ENCODE results near the gene SENP5.

DNA sequence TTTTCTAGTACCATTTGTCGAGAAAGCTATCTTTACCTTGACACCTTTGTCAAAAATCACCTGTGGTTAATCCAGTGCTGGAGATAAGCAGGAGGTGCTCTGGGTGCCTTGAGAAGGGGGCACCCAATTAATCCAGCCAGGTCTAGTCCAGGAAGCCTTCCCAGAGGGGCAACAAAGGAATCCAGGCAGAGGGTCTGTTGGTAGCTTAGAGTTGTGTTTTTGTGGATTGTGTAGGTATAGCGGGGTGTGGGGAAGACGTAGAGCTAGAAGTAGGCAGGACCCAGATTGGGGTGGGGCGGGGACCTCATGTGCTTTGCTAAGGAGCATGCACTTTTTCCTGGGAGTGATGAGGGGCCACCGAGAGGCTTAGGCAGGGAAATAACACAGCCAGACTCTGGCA lies 106.9 kb downstream of the SENP5 start:
- TF ChIP-seq, protein P1, sequence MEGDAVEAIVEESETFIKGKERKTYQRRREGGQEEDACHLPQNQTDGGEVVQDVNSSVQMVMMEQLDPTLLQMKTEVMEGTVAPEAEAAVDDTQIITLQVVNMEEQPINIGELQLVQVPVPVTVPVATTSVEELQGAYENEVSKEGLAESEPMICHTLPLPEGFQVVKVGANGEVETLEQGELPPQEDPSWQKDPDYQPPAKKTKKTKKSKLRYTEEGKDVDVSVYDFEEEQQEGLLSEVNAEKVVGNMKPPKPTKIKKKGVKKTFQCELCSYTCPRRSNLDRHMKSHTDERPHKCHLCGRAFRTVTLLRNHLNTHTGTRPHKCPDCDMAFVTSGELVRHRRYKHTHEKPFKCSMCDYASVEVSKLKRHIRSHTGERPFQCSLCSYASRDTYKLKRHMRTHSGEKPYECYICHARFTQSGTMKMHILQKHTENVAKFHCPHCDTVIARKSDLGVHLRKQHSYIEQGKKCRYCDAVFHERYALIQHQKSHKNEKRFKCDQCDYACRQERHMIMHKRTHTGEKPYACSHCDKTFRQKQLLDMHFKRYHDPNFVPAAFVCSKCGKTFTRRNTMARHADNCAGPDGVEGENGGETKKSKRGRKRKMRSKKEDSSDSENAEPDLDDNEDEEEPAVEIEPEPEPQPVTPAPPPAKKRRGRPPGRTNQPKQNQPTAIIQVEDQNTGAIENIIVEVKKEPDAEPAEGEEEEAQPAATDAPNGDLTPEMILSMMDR (IDR thresholded peaks at IDR 0.05), result no peak
- TF ChIP-seq POLR2A (IDR thresholded peaks at IDR 0.05), result no peak

Measured in right lobe of liver (tissue), 4 donors.